Measurements from ENCODE around the gene PNPLA7.
"Not testable (repeated sequence)": the region's sequence is repeated elsewhere in the genome, so short reads cannot be mapped to it uniquely, and the experiment has no call there.

Gene PNPLA7

DNA sequence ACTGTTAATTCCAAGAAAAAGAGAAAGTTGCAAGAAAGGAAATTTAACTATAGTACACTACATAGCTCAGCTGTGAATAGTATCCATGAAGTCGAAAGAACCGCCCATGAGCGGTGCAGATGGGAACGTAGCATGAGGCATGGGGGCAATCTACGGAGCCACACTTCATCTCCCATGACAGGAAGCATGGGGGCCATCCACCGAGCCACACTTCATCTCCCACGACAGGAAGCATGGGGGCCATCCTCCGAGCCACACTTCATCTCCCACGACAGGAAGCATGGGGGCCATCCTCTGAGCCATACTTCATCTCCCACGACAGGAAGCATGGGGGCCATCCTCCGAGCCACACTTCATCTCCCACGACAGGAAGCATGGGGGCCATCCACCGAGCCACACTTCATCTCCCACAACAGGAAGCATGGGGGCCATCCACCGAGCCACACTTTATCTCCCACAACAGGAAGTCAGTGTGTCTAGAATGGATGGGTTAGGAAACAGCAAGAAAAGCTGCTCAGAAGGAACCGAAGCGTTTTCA lies 13.5 kb downstream of the PNPLA7 start:
- not testable (repeated sequence) for DNase-seq

DNA sequence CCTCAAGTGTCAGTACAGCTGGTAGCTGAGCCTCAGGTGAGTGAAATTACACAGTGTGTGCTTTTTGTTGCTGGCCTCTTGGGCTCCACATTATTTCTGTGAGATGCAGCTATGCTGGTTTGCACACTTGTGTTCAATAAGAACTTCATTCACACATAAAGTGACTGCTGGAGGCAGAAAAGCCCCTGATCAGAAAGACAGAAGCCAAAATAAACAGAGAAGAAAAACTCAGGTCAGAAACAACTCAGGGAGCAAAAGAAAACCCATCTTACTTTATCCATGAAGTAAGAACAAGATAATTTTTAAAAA lies 15.1 kb downstream of the PNPLA7 start:
- DNase-seq, result no peak

DNA sequence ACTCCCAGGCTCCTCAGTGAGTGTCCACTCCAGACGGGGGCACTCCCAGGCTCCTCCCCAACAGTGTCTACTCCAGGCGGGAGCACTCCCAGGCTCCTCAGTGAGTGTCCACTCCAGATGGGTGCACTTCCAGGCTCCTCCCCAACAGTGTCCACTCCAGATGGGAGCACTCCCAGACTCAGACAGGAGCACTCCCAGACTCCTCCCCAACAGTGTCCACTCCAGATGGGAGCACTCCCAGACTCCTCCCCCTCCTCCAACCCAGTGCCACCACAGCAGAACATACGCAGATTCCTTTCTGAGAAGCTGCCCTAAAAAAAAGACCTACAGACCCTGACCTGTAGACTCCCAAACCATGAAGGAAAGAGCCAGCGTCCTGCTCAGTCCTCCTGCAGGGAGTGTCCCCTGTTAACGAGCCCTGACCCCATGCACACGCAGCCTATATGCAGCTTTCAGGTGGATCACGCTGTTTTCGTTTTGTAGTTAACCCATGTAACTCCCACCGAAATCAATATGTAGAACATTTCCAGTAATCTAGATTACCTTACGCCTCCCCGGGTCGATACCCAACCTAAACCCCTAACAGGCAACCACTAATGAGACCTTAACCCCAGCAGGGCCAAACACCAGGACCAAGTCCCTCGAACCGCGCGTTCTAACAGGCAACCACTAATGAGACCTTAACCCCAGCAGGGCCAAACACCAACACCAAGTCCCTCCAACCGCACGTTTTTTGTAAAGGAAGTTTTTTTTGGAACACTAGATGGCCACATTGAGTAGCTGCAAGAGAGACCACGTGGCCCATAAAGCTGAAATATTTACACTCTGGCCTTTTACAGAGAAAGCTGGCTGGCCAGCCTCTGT lies 15.7 kb downstream of the PNPLA7 start:
- DNase-seq, result no peak

DNA sequence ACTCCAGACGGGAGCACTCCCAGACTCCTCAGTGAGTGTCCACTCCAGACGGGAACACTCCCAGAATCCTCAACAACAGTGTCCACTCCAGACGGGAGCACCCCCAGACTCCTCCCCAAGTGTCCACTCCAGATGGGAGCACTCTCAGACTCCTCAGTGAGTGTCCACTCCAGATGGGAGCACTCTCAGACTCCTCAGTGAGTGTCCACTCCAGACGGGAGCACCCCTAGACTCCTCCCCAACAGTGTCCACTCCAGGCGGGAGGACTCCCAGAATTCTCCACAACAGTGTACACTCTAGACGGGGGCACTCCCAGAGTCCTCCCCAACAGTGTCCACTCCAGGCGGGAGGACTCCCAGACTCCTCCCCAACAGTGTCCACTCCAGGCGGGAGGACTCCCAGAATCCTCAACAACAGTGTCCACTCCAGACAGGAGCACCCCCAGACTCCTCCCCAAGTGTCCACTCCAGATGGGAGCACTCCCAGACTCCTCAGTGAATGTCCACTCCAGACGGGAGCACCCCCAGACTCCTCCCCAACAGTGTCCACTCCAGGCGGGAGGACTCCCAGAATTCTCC lies 17.2 kb downstream of the PNPLA7 start:
- not testable (repeated sequence) for DNase-seq

DNA sequence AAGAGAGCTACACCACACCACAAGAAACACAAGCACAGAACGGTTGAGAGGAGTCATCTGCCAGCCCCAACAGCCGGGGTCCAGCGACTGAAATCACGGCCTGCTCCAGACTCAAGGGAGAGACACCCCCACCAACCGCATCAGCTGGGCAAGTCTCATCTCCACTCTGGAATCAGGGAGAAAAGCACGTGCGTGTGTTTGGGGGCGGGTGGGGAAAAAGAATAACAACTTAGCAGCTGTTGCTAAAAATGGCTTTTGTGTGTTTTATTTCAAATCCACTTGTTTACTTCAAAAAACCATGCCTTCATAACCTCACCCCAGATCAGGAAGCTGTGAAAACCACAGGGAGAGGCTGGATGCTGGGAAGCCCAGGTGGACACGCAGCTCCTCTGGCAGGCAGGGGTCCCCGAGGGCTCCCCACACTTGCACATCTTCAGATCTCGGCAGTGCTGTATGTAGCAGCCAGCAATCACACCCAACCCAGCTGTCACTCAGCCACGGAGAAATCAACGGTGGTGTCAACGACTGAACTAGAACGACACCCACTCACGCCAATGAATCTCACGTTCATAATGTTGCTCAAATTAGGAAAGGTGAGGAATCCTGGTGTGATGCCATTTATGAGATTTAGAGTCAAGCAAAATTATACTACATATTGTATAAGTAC lies 19.0 kb downstream of the PNPLA7 start:
- no peak for DNase-seq

DNA sequence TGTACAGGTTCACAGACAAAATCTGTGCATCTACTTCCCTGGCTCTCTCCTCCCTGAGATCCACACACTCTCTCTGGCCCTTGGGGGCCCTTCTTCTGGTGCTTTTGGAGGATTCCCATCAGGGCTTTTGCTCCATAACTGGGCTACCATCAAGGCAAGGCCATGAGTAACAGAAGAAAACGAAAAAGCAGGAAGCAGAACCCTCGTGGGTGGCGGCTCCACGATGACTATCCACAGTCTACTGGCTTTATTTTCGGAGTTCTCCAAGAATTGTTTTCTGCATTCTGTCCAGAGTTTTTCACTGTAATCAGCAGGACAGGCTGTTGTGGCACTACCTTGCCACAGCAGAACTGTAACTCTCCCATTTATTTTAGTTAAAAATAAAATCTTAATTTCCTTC lies 19.9 kb downstream of the PNPLA7 start:
- no peak for DNase-seq

DNA sequence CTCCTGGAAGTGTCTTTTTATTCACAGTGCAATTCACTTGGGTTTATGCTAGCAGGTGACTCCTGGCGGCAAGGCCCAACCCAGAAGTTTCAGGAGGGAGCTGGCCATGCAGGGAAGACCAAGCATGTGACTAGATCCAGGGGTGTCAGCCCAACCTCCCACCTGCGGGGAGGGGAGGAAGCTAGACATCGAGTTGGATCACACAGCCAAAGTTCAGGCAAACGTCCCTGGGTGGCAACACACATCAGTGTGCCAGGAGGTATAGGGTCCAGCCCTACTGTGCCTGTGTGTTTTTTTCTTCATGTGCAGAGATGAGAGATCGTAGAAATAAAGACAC lies 25.3 kb downstream of the PNPLA7 start:
- DNase-seq, result no peak

DNA sequence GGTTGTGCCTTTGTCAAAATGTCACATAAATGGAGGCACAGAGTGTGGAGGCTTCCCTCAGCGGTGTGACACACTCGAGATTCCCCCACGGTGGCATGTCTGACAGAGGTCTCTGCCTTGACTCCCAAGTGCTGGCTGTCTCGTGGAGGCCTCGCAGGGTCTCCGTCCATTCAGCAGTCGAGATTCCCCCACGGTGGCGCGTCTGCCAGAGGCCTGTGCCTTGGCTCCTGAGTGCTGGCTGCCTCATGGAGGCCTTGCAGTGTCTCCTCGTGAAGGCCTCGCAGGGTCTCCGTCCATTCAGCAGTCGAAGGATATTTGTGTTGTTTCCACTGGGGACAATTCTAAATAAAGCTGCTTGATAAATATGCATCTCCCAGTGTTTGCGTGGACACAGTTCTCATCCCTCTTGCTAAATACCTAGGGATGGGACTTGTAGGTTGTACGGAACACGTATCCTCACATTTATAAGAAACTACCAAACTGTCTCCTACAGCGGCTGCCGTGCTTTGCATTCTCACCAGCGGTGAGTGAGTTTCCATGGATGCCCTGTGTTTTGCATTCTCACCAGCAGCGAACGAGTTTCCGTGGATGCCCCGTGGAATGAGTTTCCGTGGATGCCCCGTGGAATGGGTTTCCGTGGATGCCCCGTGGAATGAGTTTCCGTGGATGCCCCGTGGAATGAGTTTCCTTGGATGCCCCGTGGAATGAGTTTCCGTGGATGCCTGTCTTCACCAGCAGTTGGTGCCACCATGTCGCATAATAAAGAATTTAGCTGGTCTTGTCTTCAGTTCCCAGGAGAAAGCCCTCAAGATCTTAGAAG lies 25.8 kb downstream of the PNPLA7 start:
- no peak for DNase-seq

DNA sequence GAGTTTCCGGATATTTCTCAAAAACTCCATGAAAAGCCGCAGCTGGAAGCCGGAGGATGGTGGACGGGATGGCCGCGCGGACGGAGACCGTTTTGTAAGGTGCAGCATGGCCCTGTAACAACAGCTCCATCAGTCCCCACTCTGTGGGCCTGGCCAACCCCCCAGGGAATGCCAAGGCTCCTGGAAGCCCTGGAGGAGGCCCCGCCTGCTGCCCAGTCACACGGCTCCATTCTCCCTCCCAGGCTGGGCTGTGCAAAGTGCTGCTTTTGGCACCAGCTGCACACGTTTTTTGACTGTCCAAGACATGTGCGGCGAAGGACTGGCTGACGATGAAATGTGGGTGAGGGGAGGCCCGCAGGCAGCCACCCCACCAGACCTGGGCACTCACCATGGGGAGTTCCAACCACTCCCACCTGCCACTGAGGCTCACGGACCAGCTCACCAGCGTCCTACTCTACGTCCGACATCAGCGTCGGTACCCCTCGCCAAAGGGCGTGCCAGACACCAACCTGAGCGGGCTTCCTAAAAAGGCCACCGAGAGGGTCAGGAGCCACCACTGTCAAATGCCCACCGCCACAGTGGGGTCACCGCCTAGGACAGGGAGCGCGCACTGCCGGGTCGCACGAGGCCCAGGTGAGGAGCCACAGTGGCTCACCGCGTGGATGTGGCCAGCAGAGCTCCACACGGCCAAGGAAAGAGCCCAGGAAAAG lies 27.3 kb downstream of the PNPLA7 start:
- DNase-seq, result no peak

DNA sequence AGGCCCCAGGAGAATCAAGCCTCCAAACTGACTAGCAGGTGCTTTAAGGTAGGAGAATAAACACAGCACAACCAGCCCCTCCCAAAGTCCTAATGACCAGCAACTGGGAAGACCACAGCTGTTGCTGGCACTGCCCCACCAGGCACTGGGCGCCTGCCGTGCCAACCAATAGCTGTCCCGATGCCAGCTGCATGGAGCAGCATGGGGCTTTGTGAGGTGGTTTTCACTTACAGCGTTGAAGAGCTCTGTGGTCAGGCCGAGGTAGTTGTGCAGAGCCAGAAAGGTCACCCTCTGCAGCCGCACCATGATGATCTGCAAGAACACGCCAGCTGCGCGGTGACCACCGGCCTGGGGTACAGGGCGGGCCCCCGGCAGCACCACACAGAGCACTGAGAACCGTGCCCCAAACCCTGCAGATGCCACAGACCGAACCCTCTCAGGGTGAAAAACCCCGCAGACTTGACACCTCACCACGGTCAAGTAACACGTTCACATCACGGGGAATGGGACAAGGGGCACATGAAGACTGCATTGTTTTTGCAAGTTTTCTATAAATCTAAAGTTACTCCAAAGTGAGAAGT lies 28.7 kb downstream of the PNPLA7 start:
- DNase-seq, result no peak

DNA sequence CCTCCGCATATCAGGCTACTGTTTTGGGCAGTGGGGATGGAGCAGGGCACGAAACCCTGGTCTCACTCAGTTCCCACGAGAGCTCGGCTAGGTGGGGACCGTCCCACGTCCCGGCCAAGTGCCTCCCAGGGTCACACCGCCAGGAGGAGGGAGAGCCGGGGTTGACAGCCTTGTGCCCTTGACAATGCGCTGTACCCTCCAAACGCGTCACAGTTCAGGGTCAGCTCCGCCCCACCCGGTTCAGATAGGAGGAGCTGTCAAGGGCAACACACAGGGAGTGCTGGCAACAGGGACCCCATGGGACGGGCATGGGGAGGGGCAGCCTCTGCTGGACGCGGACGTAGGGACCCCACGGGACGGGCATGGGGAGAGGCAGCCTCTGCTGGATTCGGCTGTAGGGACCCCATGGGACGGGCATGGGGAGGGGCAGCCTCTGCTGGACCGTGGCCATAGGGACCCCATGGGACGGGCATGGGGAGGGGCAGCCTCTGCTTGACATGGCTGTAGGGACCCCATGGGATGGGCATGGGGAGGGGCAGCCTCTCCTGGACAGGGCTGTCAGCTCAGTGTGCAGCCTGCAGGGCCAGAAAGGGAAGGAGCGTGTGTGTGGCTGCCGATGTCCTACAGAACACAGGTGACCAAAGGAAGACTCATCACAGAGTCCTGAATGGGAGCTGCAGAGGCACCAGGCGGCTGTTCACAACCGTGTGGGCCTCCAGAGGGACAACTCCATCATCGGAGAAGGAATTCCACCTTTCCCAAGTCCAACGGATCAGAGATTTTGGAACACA lies 29.4 kb downstream of the PNPLA7 start:
- DNase-seq, result no peak

DNA sequence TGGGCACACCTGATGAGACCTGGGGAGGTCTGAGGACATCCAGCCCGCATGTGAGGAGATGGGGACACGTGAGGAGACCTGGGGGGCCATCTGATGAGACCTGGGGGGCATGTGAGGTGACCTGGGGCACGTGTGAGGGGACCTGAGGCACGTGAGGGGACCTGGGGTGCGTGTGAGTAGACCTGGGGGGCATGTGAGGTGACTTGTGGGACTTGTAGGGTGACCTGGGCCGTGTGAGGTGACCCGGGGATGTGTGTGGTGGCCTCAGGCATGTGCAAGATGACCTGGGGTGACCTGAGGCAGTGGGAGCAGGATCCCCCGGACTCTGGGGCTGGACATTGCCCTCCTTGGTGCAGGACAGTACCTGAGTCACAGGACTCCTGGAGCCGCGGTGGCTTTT lies 30.6 kb downstream of the PNPLA7 start:
- no peak for DNase-seq

DNA sequence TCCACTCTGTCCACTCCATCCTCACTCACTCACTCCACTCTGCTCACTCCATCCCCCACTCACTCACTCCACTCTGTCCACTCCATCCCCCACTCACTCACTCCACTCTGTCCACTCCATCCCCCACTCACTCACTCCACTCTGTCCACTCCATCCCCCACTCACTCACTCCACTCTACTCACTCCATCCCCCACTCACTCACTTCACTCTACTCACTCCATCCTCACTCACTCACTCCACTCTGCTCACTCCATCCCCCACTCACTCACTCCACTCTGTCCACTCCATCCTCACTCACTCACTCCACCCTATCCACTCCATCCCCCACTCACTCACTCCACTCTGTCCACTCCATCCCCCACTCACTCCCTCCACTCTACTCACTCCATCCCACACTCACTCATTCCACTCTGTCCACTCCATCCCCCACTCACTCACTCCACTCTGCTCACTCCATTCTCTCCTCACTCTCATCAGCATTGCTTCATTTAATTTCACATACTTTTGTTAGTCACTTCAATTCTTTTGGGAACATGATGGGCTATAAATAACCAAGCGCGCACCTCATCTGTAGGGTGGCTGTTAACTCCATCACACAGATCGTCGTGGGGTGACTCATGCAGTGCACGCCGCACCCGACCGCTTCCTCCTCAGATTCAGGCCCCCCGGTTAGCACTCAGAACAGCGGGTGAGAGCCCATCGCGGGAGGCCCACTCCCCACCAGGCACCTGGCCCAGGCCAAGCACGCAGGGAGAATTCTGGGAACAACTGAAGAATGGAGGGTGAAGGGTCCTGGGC lies 31.3 kb downstream of the PNPLA7 start:
- DNase-seq, result not testable (repeated sequence)

DNA sequence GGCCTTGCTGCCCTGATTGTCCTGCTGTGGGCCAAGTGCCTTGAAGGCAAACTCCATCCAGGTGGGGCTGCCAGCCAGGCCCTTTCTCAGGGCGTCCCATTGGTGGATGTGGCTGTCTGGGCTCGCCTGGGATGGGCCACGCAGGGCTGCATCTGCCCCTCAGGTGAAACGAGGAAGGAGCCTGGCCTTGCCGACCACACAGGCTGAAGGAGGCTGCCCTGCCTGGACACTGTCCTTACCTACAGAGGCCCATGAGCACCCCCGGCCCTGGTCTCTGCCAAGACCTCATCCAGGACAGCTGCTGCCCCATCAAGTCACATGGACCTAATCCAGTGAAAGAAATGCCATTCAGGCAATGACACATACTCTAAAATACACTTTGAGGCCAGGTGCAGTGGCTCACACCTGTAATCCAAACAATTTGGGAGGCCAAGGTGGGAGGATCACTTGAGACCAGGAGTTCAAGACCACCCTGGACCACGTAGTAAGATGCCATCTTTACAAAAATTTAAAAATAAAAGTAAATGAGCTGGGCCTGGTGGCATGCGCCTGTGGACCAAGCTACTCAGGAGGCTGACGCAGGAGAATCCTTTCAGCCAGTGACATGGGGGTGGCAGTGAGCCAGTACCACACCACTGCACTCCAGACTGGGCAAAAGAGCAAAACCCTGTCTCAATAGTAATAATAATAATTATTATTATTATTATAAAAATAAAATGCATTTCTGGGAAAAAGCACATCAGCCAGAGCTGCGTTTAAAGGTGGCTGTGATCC lies 33.9 kb downstream of the PNPLA7 start:
- no peak for DNase-seq

DNA sequence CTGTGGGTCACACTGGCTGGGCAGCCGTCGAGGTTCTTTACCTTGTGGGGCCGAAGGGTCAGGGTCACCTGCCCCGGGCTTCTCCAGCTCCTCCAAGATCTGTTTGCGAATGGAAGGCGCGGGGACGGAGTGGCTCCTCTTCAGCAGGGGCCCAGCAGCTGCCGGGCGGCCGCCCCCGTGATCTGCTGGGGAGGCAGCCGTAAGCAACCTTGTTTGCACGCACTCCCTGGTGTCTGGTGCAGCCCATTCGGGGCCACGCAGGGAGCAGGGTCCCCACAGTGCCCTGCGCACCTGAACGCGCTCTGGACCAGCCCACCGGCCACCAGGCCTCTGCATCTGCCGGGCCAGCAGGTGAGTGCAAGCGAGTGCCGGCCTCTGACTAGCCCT lies 34.9 kb downstream of the PNPLA7 start:
- DNase-seq, result no peak

DNA sequence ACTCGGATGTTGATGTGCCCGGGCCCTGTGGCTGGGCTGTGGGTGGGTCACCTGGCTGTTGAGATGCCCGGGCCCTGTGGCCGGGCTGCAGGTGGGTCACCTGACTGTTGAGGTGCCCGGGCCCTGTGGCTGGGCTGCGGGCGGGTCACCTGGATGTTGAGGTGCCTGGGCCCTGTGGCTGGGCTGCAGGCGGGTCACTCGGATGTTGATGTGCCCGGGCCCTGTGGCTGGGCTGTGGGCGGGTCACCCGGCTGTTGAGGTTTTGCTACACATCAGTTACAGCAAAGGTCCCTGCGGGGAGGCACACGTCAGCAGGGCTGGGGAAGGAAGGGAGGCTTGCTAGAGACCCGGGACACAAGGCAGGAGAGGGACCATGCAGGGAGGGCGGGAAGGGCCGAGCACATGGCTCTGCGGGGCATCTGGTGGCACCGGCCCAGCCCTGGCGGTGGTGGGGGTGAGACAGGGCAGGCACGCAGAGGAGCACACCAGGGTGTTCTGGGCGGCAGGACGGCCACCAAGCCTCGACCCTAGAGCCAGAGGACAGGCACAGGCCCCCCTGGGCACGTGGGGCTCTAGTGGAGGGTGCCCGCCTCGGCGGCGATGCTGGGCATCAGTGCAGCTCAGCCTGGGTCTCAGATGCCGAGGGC lies 35.4 kb downstream of the PNPLA7 start:
- DNase-seq, result no peak

DNA sequence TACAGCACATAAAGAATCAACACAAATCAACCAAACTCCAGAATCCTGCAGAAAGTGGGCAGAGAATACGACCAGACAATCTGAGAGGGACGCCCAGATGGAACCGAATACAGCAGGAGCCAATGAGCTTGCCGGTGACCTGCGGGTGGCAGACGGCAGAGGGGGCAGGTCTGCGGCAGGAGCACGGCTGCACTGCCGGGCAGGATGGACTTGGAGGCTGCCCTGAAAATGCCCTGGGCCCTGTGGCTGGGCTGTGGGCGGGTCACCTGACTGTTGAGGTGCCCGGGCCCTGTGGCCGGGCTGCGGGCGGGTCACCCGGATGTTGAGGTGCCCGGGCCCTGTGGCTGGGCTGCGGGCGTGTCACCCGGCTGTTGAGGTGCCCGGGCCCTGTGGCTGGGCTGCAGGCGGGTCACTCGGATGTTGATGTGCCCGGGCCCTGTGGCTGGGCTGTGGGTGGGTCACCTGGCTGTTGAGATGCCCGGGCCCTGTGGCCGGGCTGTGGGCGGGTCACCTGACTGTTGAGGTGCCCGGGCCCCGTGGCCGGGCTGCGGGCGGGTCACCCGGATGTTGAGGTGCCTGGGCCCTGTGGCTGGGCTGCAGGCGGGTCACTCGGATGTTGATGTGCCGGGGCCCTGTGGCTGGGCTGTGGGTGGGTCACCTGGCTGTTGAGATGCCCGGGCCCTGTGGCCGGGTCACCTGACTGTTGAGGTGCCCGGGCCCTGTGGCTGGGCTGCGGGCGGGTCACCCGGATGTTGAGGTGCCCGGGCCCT lies 36.2 kb downstream of the PNPLA7 start:
- DNase-seq, result not testable (repeated sequence)

DNA sequence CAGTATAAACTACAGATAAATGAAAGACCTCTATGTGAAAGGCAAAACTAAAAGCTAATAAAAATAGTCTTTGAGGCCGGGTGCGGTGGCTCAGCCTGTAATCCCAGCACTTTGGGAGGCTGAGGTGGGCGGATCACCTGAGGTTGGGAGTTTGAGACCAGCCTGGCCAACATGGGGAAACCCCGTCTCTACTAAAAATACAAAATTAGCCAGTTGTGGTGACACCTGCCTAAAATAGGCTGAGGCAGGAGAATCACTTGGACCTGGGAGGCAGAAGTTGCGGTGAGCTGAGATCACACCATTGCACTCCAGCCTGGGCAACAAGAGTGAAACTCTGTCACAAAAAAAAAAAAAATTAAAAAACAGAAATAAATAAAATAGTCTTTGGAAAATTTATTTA lies 37.1 kb downstream of the PNPLA7 start:
- DNase-seq, result not testable (repeated sequence)
